K562 (cell line): ENCODE data around the gene SURF4. TPM values are rescaled to one million over a fixed set of nuclear protein-coding genes. Genes with fewer than 3 reads are reported as not detected.
"Not testable (repeated sequence)": the region's sequence is repeated elsewhere in the genome, so short reads cannot be mapped to it uniquely, and the experiment has no call there.

ENCODE experiments used
- ARID2 ChIP-seq: fragments of 450-650 bp; IDR thresholded peaks from 2 replicates; pipeline ENCODE4 v1.6.1; 2017; ENCODE audit warnings: antibody characterized with exemption, mild to moderate bottlenecking
- ATF7 ChIP-seq: fragments of 450-650 bp; IDR thresholded peaks from 2 replicates; pipeline ENCODE4 v1.7.1; 2014; ENCODE audit warnings: mild to moderate bottlenecking, moderate library complexity
- CREM ChIP-seq: IDR thresholded peaks from 2 replicates; pipeline ENCODE4 v1.6.1; 2014; ENCODE audit warnings: antibody characterized with exemption, low read depth
- CTCF ChIP-seq, 3 experiments: IDR thresholded peaks in 2 of 3; conservative IDR thresholded peaks in 1 of 3; 2 replicates each; pipeline ENCODE4 v1.5.1; 2011 to 2012; ENCODE audit warnings: low read length in 3 of 3, mild to moderate bottlenecking in 3 of 3, control low read depth in 2 of 3, improper control_type of control experiment in 1 of 3, inconsistent platforms in 1 of 3, low read depth in 1 of 3, mixed read lengths in 1 of 3, moderate library complexity in 1 of 3; ENCODE audit not compliant: insufficient read depth in 2 of 3
- DEAF1 ChIP-seq: fragments of 450-650 bp; formaldehyde crosslinking; IDR thresholded peaks from 2 replicates; pipeline ENCODE4 v1.4.0; 2020; ENCODE audit warnings: mild to moderate bottlenecking, moderate library complexity
- EGR1 ChIP-seq: fragments of 450-650 bp; conservative IDR thresholded peaks from 2 replicates; pipeline ENCODE4 v1.6.1; 2017; ENCODE audit warnings: mild to moderate bottlenecking
- FOSL1 ChIP-seq: fragments of 200-800 bp; sonication (Bioruptor generic); conservative IDR thresholded peaks from 2 replicates; pipeline ENCODE4 v1.6.1; 2016; ENCODE audit warnings: missing genetic modification characterization, missing compliant biosample characterization
- ILF3 ChIP-seq: fragments of 450-650 bp; IDR thresholded peaks from 2 replicates; pipeline ENCODE4 v1.6.1; 2018; ENCODE audit warnings: antibody characterized with exemption, mild to moderate bottlenecking, moderate library complexity, borderline replicate concordance
- KLF1 ChIP-seq: fragments of 450-650 bp; IDR thresholded peaks from 2 replicates; pipeline ENCODE4 v1.6.1; 2016; ENCODE audit warnings: missing genetic modification characterization, missing compliant biosample characterization
- MAZ ChIP-seq, 2 experiments: fragments of 450-650 bp in 1 of 2; sonication (generic) in 1 of 2; formaldehyde crosslinking; IDR thresholded peaks in 1 of 2; conservative IDR thresholded peaks in 1 of 2; 2 replicates each; pipeline versions ENCODE4 v1.4.0 to v1.5.0; 2020; ENCODE audit warnings: mild to moderate bottlenecking in 1 of 2, missing genetic modification reagents in 1 of 2
- MYC ChIP-seq, 2 experiments: fragments of 250-450 bp in 1 of 2; sonication (Bioruptor Pico) in 1 of 2; IDR thresholded peaks; 2 replicates each; pipeline versions ENCODE4 v1.5.1 to v1.6.1; 2012 to 2021; ENCODE audit warnings: low read depth in 2 of 2, borderline replicate concordance in 1 of 2, improper control_type of control experiment in 1 of 2, low read length in 1 of 2, mild to moderate bottlenecking in 1 of 2, moderate library complexity in 1 of 2
- MYNN ChIP-seq, 2 experiments: sonication (generic); formaldehyde crosslinking in 1 of 2; IDR thresholded peaks; 2 replicates each; pipeline versions ENCODE4 v1.5.0 to v1.6.1; 2016 to 2020; ENCODE audit warnings: antibody characterized with exemption in 1 of 2, missing genetic modification reagents in 1 of 2
- POLR2A ChIP-seq: fragments of 450-650 bp; conservative IDR thresholded peaks from 2 replicates; pipeline ENCODE4 v1.6.1; 2016
- POLR2AphosphoS2 ChIP-seq: IDR thresholded peaks from 2 replicates; pipeline ENCODE4 v1.6.1; 2012; ENCODE audit warnings: low read length, improper control_type of control experiment
- POLR2B ChIP-seq: fragments of 450-650 bp; IDR thresholded peaks from 2 replicates; pipeline ENCODE4 v1.6.1; 2018; ENCODE audit warnings: low read depth; ENCODE audit not compliant: partially characterized antibody
- POLR2G ChIP-seq: fragments of 200-400 bp; formaldehyde crosslinking; IDR thresholded peaks from 2 replicates; pipeline ENCODE4 v1.6.1; 2017; ENCODE audit warnings: low read depth, mild to moderate bottlenecking, antibody characterized with exemption, low read length, moderate library complexity
- RAD21 ChIP-seq, 2 experiments: fragments of 250-450 bp in 1 of 2; fragments of 450-650 bp in 1 of 2; sonication (Bioruptor Pico) in 1 of 2; formaldehyde crosslinking in 1 of 2; IDR thresholded peaks in 1 of 2; conservative IDR thresholded peaks in 1 of 2; 2 replicates each; pipeline versions ENCODE4 v1.4.0 to v1.8.0; 2020 to 2022; ENCODE audit warnings: mild to moderate bottlenecking in 2 of 2, moderate library complexity in 1 of 2
- RFX1 ChIP-seq: fragments of 450-650 bp; IDR thresholded peaks from 2 replicates; pipeline ENCODE4 v1.6.1; 2016; ENCODE audit warnings: mild to moderate bottlenecking, moderate library complexity
- SMAD4 ChIP-seq: fragments of 250-450 bp; sonication (Bioruptor Pico); conservative IDR thresholded peaks from 2 replicates; pipeline ENCODE4 v1.8.0; 2021; ENCODE audit warnings: inconsistent platforms, mild to moderate bottlenecking, moderate library complexity
- SMC3 ChIP-seq: conservative IDR thresholded peaks from 2 replicates; pipeline ENCODE4 v1.6.1; 2011; ENCODE audit warnings: low read depth, low read length, improper control_type of control experiment; ENCODE audit not compliant: insufficient read depth
- SOX6 ChIP-seq: fragments of 450-650 bp; IDR thresholded peaks from 2 replicates; pipeline ENCODE4 v1.6.1; 2014; ENCODE audit warnings: mild to moderate bottlenecking
- STAG1 ChIP-seq: sonication (generic); formaldehyde crosslinking; IDR thresholded peaks from 2 replicates; pipeline ENCODE4 v1.5.0; 2020; ENCODE audit warnings: missing genetic modification reagents, borderline replicate concordance
- polyA plus RNA-seq, 8 experiments: library from polyadenylated mRNA; depleted of rRNA in 4 of 8; stranded (reverse) in 5 of 8; unstranded in 3 of 8; fragments of >200 nt; fragmentation: Nextera tagmentation in 2 of 8; fragmentation: Illumina TruSeq in 1 of 8; extraction: Ambion mirVana in 2 of 8; extraction: Trizol in 1 of 8; gene quantifications; 2 replicates each; pipeline versions ENCODE4 v1.2.1 to v1.2.3, GENCODE V29; 2011 to 2014; ENCODE audit warnings: inconsistent platforms in 1 of 8, missing spikeins in 1 of 8
- total RNA-seq, 7 experiments: library from RNA; depleted of rRNA in 6 of 7; stranded (reverse); fragments of >200 nt in 6 of 7; fragmentation: Illumina TruSeq in 2 of 7; extraction: Trizol in 2 of 7; gene quantifications; 2 replicates each; pipeline versions ENCODE4 v1.2.1 to v1.2.3, GENCODE V29; 2011 to 2021; ENCODE audit warnings: low replicate concordance in 1 of 7

The SURF4 gene
- total and polyA plus RNA-seq, 9 of the 15 experiments (the other 6 are each of a cell fraction or from before 2014, with no cell fraction given), result 8.4 to 176 (median 130) TPM

- TF ChIP-seq POLR2AphosphoS2 (0 out of 2 replicates have a peak, but pooled peaks have one; percentile 55), RFX1 (peak; percentile 58), POLR2B (peak; percentile 41), SMC3 (peak; percentile 62), RAD21 (CRISPR knock-in tag; conservative IDR thresholded peaks at IDR 0.05 in 1 of 2, IDR thresholded peaks at IDR 0.05 in 1 of 2) (peak; percentile 90 to 97), ATF7 (0 out of 2 replicates have a peak, but pooled peaks have one; percentile 54), KLF1 (0 out of 2 replicates have a peak, but pooled peaks have one; percentile 35), MYC (IDR thresholded peaks at IDR 0.05; ENCODE audit: low read depth, low read length) (0 out of 2 replicates have a peak, but pooled peaks have one; percentile 16), FOSL1 (tag) (0 out of 2 replicates have a peak, but pooled peaks have one; percentile 24), EGR1 (0 out of 2 replicates have a peak, but pooled peaks have one; percentile 11), MYNN (IDR thresholded peaks at IDR 0.05) (0 out of 2 replicates have a peak, but pooled peaks have one; percentile 10), SMAD4 (CRISPR knock-in tag) (0 out of 2 replicates have a peak, but pooled peaks have one; percentile 37), STAG1 (CRISPR knock-in tag) (peak; percentile 77; the same call in 1 of the 2 replicates), CTCF (IDR thresholded peaks at IDR 0.05 in 2 of 3, conservative IDR thresholded peaks at IDR 0.05 in 1 of 3; ENCODE audit: insufficient read depth in 2 of 3, low read depth in 1 of 3, low read length in 3 of 3) (peak; percentile 68 to 73 (median 73)), DEAF1 (CRISPR knock-in tag) (peak; percentile 86), ARID2 (peak; percentile 69), SOX6 (peak; percentile 13; the same call in 1 of the 2 replicates), POLR2A (peak; percentile 53; the same call in 1 of the 2 replicates), CREM (peak; percentile 56), MAZ (CRISPR knock-in tag; conservative IDR thresholded peaks at IDR 0.05 in 1 of 2, IDR thresholded peaks at IDR 0.05 in 1 of 2) (peak in 1 of 2 experiments; percentile 55; a peak in 2 of 4 replicates), ILF3 (peak; percentile 70; the same call in 1 of the 2 replicates), POLR2G (peak; percentile 34; the same call in 1 of the 2 replicates)
- not testable (repeated sequence) for TF ChIP-seq MYC (CRISPR knock-in tag; IDR thresholded peaks at IDR 0.05; ENCODE audit: borderline replicate concordance, low read depth); MYNN (CRISPR knock-in tag; IDR thresholded peaks at IDR 0.05)
These were observed 46.3 kb downstream of the SURF4 start (continued) for GRCh38 chr9:133329306-133330156.
